ENCODE results near the gene MED31.

DNA sequence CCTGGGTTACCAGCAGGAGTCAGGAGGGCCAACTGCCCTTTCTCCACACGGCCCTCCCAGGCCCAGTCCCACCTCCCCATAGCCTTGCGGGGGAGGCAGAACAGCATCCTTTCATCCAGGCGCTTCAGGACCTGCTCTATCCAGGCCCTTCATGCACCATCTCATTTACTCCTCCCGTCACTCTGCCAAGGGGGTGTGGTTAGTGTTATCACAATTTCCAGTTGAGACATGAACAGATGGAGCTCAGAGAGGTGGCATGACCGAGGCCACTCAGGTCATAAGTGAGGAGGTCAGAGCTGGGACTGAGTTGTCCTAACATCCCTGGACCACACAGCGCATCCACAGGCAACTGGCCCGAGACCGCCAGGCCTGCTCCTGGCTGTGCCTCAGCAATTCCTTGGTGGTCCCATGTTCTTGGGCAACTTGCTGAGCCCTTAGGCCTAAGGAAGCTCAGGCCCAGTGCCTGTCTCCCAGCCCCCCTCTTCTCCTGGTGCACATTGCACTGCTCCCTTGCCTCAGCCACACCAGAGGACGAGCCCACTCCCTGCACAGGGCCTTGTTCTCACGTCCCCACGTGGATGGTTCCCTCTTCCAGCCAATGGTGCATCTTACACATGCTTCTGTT is 23.9 kb upstream of the MED31 start:
- TF ChIP-seq ZNF510 (CRISPR knock-in tag; IDR thresholded peaks at IDR 0.05; ENCODE audit: low read depth) (no peak), ZNF34 (CRISPR knock-in tag; IDR thresholded peaks at IDR 0.05; ENCODE audit: borderline replicate concordance) (no peak)

Data from HepG2 (cell line).